GM21576 (cell line): Measurements from ENCODE around the gene SYNJ2.

Source experiments
- ATAC-seq: cut with Tn5 transposase; IDR thresholded peaks from one replicate; pipeline ENCODE4 v1.9.1; 2021; ENCODE audit warnings: mild to moderate bottlenecking, moderate library complexity; ENCODE audit not compliant: unreplicated experiment

SYNJ2 gene

DNA sequence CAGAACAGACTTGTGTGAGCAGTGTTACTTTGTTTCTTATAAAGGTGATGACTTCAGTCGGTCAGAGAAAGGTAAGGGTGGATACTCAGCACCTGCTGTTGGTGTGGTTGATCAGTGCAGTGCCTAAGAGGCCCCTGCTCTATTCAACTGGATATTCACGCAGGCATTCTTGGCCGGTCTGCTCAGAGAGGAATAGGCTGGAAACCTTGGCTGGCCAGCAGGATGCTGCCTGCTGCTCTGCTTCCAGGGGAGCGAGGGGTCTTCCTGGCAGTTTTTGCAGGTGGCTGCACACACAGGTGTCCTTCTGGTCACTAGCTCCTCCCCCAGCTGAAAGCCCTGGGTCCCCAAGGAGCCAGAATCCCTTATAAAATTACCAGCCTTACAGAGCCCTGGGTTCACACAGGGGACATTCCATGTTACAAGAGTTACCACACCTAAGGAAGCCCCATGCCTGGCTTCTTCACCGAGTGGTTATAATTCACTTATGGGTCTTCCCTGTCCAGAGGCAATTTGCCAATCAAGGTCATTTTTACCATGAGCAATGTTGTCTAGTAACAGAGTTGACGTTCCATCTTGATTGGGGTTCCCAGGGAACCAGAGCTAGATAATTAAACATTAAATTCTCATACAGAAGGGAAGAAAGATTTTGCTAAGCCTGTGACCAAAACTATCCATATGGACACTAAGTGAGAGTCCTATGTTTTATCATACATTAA is 16.4 kb downstream of the SYNJ2 start:
- no peak for ATAC-seq

DNA sequence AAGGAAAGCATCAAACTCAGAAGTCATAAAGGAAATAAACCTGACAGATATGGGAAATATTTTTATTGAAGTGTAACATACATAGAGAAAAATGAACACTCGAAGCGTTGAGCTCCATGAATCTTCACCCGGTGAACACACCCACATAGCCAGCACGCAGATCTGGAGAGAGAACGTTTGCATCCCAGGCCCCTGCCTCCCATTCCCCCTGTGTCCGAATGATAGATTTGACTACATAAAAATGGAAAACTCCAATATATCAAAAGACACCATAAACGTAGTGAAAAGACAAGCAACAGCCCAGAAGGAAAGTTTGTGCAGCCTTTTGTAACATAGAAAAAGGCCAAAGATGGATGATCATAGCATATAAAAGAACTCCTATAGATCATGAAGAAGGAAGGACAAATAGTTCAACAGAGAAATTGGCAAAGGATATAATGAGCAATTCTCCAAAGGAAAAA is 17.1 kb downstream of the SYNJ2 start:
- no peak for ATAC-seq

DNA sequence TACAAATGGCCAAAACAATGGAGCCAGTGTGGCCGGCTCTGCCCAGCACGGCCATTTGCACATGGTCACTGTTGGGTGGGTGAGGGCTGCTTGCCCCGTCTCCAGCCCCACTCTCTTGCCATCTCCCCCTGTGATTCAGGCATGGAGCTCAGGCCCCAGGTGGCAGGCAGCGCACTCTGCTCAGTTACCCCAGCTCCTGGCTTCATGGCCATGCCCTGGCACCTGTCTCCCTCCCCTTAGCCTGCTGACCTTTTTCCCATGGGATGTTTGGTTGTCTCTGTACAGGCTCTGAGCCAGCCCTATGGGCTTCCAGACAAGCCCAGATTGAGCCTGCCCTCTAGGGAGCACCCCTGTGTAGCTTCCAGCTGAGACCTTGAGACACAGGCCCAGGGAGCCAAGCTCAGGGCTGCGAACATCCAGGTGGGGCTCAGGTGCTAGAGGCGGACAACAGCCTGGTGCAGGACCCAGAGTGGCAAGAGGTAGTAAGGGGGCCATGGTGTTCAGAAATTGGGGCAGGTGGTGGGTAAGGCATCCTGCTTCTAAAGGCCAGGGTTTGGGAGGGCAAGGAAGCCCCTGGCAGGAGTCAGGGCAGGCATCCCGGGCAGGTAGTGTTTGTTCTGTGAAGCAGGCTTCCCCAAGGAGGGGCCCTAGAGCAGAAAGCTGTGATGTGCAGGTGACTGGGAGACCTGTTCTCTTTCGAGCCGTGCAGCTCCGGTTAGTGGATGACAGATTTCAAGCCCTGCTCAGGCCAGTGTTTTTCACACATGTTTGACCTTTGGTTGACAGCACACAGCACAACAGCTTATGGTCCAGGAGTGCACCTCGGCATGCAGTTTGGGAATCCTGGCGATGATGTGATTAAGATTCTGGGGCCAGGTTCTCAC is 17.7 kb downstream of the SYNJ2 start:
- ATAC-seq = no peak

- no peak for ATAC-seq
Measured at GRCh38 chr6:158000530-158001307, 19.1 kb downstream of the SYNJ2 start.

DNA sequence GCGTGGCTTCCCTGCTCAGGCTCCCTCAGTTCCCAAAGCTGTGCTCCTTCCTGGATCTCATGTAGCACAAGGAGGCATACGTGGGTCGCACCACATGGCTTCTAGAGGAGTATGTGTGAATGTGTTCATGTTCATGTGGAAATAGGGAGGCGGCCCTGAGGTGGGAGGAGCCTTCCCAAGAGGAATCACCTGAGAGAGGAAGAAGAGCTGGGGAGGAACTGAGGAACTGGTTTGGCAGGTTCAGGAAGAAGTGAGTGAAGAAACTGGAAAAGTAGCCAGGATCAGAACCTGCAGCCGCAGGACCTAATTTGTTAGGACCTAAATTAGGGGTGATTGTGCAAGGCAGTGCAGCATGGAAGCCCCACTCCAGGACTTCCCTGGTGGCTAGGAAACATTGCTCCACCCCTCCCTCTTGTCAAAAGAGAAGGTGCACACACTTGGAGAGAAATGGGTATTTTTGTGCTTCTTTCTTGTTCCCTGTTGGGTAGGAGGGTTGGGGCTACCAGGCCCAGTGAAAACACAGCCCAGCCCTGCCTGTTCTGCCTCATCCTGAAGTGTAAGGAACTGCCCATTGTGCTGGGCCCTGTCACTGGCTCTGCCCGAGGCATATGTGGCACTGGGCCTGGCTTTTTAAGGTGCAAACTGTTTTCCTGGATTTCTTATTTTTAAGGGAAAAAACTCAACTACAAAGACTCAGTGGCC is 20.7 kb downstream of the SYNJ2 start:
- no peak for ATAC-seq

GRCh38 chr6:158002951-158003853 is 21.5 kb downstream of the SYNJ2 start:
- ATAC-seq = no peak

DNA sequence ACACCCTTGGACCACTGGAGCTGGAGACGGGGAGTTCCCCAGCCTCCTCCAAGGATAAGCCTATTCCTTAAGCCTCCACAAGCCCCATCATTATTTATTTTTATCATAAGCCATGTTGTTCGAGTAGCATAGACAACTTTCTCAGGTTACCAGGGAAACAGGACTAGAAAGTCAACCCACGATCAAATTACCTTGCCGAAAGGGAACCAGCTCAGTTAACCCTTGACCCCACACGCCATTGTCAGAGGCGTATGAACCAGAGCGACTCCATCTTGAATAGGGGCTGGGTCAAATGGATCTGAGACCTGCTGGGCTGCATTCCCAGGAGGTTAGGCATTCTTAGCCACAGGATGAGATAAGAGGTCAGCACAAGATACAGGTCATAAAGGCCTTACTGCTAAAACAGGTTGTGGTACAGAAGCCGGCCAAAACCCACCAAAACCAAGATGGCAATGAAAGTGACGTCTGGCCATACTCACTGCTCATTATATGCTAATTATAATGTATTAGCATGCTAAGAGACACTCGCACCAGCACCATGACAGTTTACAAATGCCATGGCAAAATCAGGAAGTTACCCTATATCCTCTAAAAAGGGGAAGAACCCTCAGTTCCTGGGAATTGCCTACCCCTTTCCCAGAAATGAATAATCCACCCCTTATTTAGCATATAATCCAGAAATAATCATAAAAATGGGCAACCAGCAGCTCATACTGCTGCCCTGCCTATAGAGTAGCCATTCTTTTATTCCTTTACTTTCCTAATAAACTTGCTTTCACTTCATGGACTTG is 22.4 kb downstream of the SYNJ2 start:
- ATAC-seq = no peak

- no peak for ATAC-seq
Measured at GRCh38 chr6:158004701-158005095, 23.0 kb downstream of the SYNJ2 start.

- ATAC-seq = no peak
Measured at GRCh38 chr6:158005626-158006180, 24.0 kb downstream of the SYNJ2 start.

- no peak for ATAC-seq
Measured at GRCh38 chr6:158006331-158006730, 24.7 kb downstream of the SYNJ2 start.

DNA sequence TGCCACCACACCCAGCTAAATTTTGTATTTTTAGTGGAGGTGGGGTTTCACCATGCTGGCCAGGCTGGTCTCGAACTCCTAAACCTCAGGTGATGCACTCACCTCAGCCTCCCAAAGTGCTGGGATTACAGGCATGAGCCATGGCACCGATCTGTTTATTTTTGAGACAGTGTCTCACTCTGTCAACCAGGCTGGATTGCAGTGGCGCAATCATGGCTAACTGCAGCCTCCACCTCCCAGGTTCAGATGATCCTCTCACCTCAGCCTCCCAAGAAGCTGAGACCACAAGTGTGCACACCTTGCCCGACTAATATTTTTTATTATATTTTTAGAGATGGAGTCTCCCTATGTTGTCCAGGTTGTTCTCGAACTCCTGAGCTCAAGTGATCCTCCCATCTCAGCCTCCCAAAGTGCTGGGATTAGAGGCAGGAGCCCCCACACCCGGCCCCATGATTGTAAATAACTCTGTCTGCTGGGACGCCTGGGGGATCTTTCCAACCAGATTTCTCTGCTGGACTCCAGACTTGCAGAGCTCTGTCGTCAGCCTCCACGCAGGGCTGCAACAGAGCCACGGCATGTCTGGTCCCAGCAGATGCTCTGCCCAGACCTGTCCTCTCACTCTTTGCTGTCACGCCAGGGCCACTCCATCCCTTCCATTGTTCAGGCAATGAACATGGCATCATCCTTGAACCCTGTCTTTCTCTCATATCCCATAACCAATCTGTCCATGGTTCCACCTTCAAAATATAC is 25.3 kb downstream of the SYNJ2 start:
- ATAC-seq = no peak

- no peak for ATAC-seq
Measured at GRCh38 chr6:158008864-158009113, 27.1 kb downstream of the SYNJ2 start.

- ATAC-seq = no peak
Measured at GRCh38 chr6:158009114-158009891, 27.6 kb downstream of the SYNJ2 start.

- no peak for ATAC-seq
Measured at GRCh38 chr6:158009935-158010585, 28.4 kb downstream of the SYNJ2 start.

GRCh38 chr6:158010591-158011477 is 29.2 kb downstream of the SYNJ2 start:
- no peak for ATAC-seq

GRCh38 chr6:158011478-158011920 is 29.8 kb downstream of the SYNJ2 start:
- no peak for ATAC-seq
